ENCODE data around the gene SP9. TPM values are rescaled to one million over a fixed set of nuclear protein-coding genes. Genes with fewer than 3 reads are reported as not detected.

The SP9 gene
- polyA plus RNA-seq, 1 donor (not counting 4 experiments of a cell fraction or from before 2014, with no cell fraction given), result not detected

DNA sequence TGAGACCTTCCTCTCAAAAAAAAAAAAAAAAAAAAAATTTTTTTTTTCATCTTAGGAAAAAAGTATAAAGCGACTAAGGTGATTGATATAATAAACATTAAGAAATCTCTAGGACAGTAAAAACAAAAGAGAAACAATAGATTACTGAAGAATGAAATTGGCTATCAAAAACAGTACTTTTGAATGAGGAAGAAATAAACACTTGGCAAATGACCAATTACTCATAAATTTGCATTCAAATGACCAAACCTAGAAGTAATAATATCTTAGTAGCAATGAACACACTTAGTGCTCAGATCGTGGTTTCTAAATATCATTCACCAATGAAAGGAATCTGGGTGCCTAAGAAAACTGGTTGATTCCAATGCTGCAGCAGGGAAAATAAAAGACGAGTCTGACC, 50.4 kb downstream of the SP9 start:
- Histone ChIP-seq H3K9me3 (ENCODE audit: control insufficient read depth, low read depth, low read length) (no peaks in the 10 kb centered on the region), H3K4me1 (ENCODE audit: control insufficient read depth, extremely low read depth, insufficient read depth, low read length) (no peaks in the 10 kb centered on the region), H3K4me3 (ENCODE audit: control insufficient read depth in 2 of 3, extremely low read depth in 1 of 3, insufficient read depth in 2 of 3, low read depth in 1 of 3, low read length in 3 of 3) (no peak overlapping the region), H2AFZ (ENCODE audit: control insufficient read depth, low read length) (no peak overlapping the region), H3K36me3 (ENCODE audit: control insufficient read depth in 2 of 2, extremely low read depth in 1 of 2, insufficient read depth in 2 of 2, low read length in 2 of 2) (peaks cover 8 to 11% of the 10 kb centered on the region in 2 experiments), H3K4me2 (ENCODE audit: control insufficient read depth, extremely low read depth, insufficient read depth, low read depth, low read length) (no peak overlapping the region), H4K20me1 (ENCODE audit: control insufficient read depth, extremely low read depth, insufficient read depth, low read length) (no peaks in the 10 kb centered on the region), H3K79me2 (ENCODE audit: control insufficient read depth, insufficient read depth, low read length) (no peaks in the 10 kb centered on the region), H3K27ac (ENCODE audit: control insufficient read depth, insufficient read depth, low read length) (no peak overlapping the region), H3K27me3 (ENCODE audit: control insufficient read depth, extremely low read depth, insufficient read depth, low read length) (no peaks in the 10 kb centered on the region), H3K9me1 (ENCODE audit: control insufficient read depth, extremely low read depth, insufficient read depth, low read length) (no peaks in the 10 kb centered on the region), H3K9ac (ENCODE audit: control insufficient read depth, extremely low read depth, insufficient read depth, low read length) (no peak overlapping the region)
- TF ChIP-seq EZH2 (IDR thresholded peaks at IDR 0.05; ENCODE audit: low read length), result no peak
- TF ChIP-seq, protein P1, sequence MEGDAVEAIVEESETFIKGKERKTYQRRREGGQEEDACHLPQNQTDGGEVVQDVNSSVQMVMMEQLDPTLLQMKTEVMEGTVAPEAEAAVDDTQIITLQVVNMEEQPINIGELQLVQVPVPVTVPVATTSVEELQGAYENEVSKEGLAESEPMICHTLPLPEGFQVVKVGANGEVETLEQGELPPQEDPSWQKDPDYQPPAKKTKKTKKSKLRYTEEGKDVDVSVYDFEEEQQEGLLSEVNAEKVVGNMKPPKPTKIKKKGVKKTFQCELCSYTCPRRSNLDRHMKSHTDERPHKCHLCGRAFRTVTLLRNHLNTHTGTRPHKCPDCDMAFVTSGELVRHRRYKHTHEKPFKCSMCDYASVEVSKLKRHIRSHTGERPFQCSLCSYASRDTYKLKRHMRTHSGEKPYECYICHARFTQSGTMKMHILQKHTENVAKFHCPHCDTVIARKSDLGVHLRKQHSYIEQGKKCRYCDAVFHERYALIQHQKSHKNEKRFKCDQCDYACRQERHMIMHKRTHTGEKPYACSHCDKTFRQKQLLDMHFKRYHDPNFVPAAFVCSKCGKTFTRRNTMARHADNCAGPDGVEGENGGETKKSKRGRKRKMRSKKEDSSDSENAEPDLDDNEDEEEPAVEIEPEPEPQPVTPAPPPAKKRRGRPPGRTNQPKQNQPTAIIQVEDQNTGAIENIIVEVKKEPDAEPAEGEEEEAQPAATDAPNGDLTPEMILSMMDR (optimal IDR thresholded peaks at IDR 0.05 in 1 of 3, IDR thresholded peaks at IDR 0.05 in 1 of 3, conservative IDR thresholded peaks at IDR 0.05 in 1 of 3; ENCODE audit: extremely low read depth in 1 of 3, insufficient read depth in 2 of 3, low read length in 3 of 3), result no peak
- dilution Hi-C loops (cut with MboI; ENCODE audit: extremely low pct_ligation_motif_present, low sequenced_read_pairs), result no loop called here
- FAIRE-seq (no peak), DNase-seq (ENCODE audit: low read depth, low spot score) (no peak)

Other genes starting within 250 kb of the SP9 start
- gene OLA1, start 86.4 kb upstream of the SP9 start, polyA plus RNA-seq, result 101 to 217 TPM (median 138 TPM) in 3 replicates
- gene SCRN3, start 60.8 kb downstream of the SP9 start, polyA plus RNA-seq, result 12.8 to 18.6 TPM (median 13.9 TPM) in 3 replicates
- gene GPR155, start 152.1 kb downstream of the SP9 start, polyA plus RNA-seq, result 9.7 to 22.0 TPM (median 15.7 TPM) in 3 replicates